Measurements from ENCODE around the gene S100P.

GRCh38 chr4:6720202-6720699 lies 26.6 kb downstream of the S100P start:
- TF ChIP-seq, protein P1, sequence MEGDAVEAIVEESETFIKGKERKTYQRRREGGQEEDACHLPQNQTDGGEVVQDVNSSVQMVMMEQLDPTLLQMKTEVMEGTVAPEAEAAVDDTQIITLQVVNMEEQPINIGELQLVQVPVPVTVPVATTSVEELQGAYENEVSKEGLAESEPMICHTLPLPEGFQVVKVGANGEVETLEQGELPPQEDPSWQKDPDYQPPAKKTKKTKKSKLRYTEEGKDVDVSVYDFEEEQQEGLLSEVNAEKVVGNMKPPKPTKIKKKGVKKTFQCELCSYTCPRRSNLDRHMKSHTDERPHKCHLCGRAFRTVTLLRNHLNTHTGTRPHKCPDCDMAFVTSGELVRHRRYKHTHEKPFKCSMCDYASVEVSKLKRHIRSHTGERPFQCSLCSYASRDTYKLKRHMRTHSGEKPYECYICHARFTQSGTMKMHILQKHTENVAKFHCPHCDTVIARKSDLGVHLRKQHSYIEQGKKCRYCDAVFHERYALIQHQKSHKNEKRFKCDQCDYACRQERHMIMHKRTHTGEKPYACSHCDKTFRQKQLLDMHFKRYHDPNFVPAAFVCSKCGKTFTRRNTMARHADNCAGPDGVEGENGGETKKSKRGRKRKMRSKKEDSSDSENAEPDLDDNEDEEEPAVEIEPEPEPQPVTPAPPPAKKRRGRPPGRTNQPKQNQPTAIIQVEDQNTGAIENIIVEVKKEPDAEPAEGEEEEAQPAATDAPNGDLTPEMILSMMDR (IDR thresholded peaks at IDR 0.05) = peak; percentile 87 to 92 (median 90)
- TF ChIP-seq POLR2A (IDR thresholded peaks at IDR 0.05) = no peak

All from testis (tissue), 2 donors.